H4 (cell line): ENCODE data around the gene RBMS1. TPM values are rescaled to one million over a fixed set of nuclear protein-coding genes. Genes with fewer than 3 reads are reported as not detected.

Experiments used
- DNase-seq: peaks from one replicate; pipeline ENCODE4 v3.0.0-alpha.2; 2015; ENCODE audit warnings: low spot score
- total RNA-seq: library from RNA; depleted of rRNA; stranded (reverse); fragments of >200 nt; shearing (Covaris generic); gene quantifications from 2 replicates; pipeline ENCODE4 v1.2.3, GENCODE V29; 2014

RBMS1 gene
- total RNA-seq, 1 experiment from 2014 or later = 42.2 TPM

DNA sequence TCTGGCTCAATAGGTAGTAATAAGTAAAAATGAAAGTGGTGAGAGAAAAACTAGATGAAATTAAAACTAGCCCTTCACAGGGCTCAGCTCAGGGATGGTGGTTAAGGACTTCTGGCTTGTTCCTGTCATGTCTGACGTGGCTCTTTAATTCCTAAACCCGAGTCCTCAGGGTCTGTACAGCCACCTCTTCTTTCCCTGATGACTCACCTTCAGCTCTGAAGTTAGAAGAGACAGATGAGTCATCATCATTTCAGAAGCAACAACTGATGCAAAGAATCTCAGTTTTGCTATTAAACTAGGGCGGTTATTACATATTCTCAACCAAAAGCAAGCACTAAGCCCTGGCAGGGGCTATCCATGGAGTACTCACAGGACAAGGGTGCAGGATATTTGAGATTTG, 269.5 kb downstream of the RBMS1 start:
- peak; percentile 95 for DNase-seq

- DNase-seq = no peak
Measured at GRCh38 chr2:160223560-160223959, 270.0 kb downstream of the RBMS1 start.

- DNase-seq = no peak
Measured at GRCh38 chr2:160222546-160223283, 270.9 kb downstream of the RBMS1 start.
